Calu3 (cell line): ENCODE data around the gene CMYA5. TPM values are rescaled to one million over a fixed set of nuclear protein-coding genes. Genes with fewer than 3 reads are reported as not detected.
A peak's percentile ranks its signal among the peaks of the same experiment; 100 is the strongest.
"Not testable (repeated sequence)": the region's sequence is repeated elsewhere in the genome, so short reads cannot be mapped to it uniquely, and the experiment has no call there.

Source experiments
- BruUV-seq: library from RNA; stranded (reverse); fragments of 400-500 nt; replicated peaks from 2 replicates; lab custom pipeline; 2021; lab: Mats Ljungman, UMichigan
- CTCF ChIA-PET: fragments of 300-600 bp; sonication (Branson Sonifier 250); formaldehyde crosslinking; loops from one replicate; lab custom pipeline; 2022; ENCODE audit warnings: antibody characterized with exemption; lab: Charles Lee
- DNase-seq: peaks from one replicate; pipeline ENCODE4 v3.0.0; 2022
- H3K27ac Mint-ChIP-seq: one replicate; pipeline ENCODE4 v1.8.0; 2022; ENCODE audit warnings: mixed read lengths; ENCODE audit not compliant: unreplicated experiment
- H3K27me3 Mint-ChIP-seq: one replicate; pipeline ENCODE4 v1.8.0; 2022; ENCODE audit warnings: mixed read lengths; ENCODE audit not compliant: unreplicated experiment
- H3K36me3 Mint-ChIP-seq: one replicate; pipeline ENCODE4 v1.8.0; 2022; ENCODE audit warnings: mild to moderate bottlenecking, moderate library complexity, mixed read lengths; ENCODE audit not compliant: insufficient read depth, unreplicated experiment
- H3K4me1 Mint-ChIP-seq: one replicate; pipeline ENCODE4 v1.8.0; 2022; ENCODE audit warnings: mild to moderate bottlenecking, low read depth, mixed read lengths; ENCODE audit not compliant: unreplicated experiment
- H3K4me3 Mint-ChIP-seq: one replicate; pipeline ENCODE4 v1.8.0; 2022; ENCODE audit warnings: mild to moderate bottlenecking, low read depth, moderate library complexity, mixed read lengths; ENCODE audit not compliant: unreplicated experiment
- H3K9me3 Mint-ChIP-seq: one replicate; pipeline ENCODE4 v1.8.0; 2022; ENCODE audit warnings: low read depth, mixed read lengths; ENCODE audit not compliant: unreplicated experiment
- intact Hi-C: fragments of 100-400 bp; cut with micrococcal nuclease; formaldehyde crosslinking; loops from one replicate; pipeline ENCODE4 v1.10.0; 2022; ENCODE audit not compliant: unreplicated experiment
- total RNA-seq: library from RNA; stranded (reverse); gene quantifications from 2 replicates; pipeline ENCODE4 v1.2.3, GENCODE V29; 2022
- TF ChIP-seq, protein P1 (sequence below): fragments of 200-600 bp; IDR thresholded peaks from one replicate; pipeline ENCODE4 v1.8.0; 2022; ENCODE audit warnings: antibody characterized with exemption; ENCODE audit not compliant: unreplicated experiment

Gene CMYA5
- total RNA-seq, 1 experiment from 2014 or later, result 3.3 TPM

DNA sequence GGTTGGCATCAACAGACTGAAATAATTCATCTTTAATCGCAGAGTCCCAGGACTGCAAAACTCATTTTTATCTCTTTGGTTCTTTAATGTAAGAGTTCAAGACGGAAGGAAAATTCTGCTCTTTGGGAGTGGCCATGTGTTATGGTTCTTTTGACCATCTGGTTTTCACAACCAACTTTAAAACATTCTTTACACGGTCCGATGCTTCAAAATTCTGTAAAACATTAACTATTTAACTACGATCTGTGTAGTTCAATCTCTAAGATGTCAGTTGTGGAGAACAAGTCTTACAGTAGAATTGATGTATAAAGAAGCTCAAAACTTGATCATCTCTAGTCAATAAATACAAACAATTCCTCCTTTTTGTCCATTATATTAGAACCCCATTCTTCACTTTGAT, 83.0 kb downstream of the CMYA5 start:
- DNase-seq, result no peak
- H3K4me3 Mint-ChIP-seq, result no peak overlapping the region
- peaks cover 18% of the 10 kb centered on the region for H3K27me3 Mint-ChIP-seq
- H3K9me3 Mint-ChIP-seq, result peaks cover 3% of the 10 kb centered on the region
- no peaks in the 10 kb centered on the region for H3K36me3 Mint-ChIP-seq
- CTCF ChIA-PET, result interaction anchor here (0.6 to 1.0 kb wide), 3 partner anchors 46 to 202 kb away, joined by 3 to 5 read pairs (median 4); no protein-coding TSS in a partner anchor
- intact Hi-C loops, result loop anchor here (5.0 kb wide), 1 partner anchor 70 kb away; no protein-coding TSS in a partner anchor
- H3K27ac Mint-ChIP-seq, result no peak overlapping the region
- H3K4me1 Mint-ChIP-seq, result no peaks in the 10 kb centered on the region
- BruUV-seq, result no TSS peak
- TF ChIP-seq, protein P1, sequence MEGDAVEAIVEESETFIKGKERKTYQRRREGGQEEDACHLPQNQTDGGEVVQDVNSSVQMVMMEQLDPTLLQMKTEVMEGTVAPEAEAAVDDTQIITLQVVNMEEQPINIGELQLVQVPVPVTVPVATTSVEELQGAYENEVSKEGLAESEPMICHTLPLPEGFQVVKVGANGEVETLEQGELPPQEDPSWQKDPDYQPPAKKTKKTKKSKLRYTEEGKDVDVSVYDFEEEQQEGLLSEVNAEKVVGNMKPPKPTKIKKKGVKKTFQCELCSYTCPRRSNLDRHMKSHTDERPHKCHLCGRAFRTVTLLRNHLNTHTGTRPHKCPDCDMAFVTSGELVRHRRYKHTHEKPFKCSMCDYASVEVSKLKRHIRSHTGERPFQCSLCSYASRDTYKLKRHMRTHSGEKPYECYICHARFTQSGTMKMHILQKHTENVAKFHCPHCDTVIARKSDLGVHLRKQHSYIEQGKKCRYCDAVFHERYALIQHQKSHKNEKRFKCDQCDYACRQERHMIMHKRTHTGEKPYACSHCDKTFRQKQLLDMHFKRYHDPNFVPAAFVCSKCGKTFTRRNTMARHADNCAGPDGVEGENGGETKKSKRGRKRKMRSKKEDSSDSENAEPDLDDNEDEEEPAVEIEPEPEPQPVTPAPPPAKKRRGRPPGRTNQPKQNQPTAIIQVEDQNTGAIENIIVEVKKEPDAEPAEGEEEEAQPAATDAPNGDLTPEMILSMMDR, result no peak

DNA sequence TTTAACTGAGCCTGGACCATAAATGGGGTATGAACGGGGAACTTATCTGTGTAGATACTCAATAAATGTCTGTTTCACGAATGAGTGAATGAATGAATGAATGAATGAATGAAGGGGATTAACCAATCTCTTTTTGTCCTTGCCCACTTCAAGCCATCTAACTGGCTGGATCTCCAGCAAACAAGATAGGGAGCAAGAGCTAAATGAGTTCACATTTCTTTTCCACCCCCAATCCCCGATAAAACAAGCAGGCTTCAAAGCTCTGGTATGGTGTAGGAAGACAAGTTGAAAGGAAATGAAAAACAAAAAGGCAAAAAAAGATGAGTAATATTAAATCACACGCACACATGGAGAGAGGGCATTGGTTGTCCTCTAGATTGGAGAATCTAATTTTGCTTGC, 84.0 kb downstream of the CMYA5 start:
- Mint-ChIP-seq H3K9me3 (peaks cover 3% of the 10 kb centered on the region), H3K36me3 (no peaks in the 10 kb centered on the region), H3K27me3 (peaks cover 8% of the 10 kb centered on the region), H3K27ac (no peak overlapping the region), H3K4me3 (no peak overlapping the region), H3K4me1 (no peaks in the 10 kb centered on the region)
- intact Hi-C loops, result loop anchor here (5.0 kb wide), 1 partner anchor 71 kb away; no protein-coding TSS in a partner anchor
- no peak for DNase-seq
- CTCF ChIA-PET, result interaction anchor here (1.0 to 1.4 kb wide), 3 partner anchors 7 to 71 kb away, joined by 3 to 9 read pairs (median 4); no protein-coding TSS in a partner anchor
- TF ChIP-seq, protein P1, result no peak
- BruUV-seq, result no TSS peak

GRCh38 chr5:79774171-79774854, 84.7 kb downstream of the CMYA5 start:
- TF ChIP-seq, protein P1, result peak; percentile 46
- intact Hi-C loops, result loop anchor here (5.0 kb wide), 1 partner anchor 72 kb away; no protein-coding TSS in a partner anchor
- no peaks in the 10 kb centered on the region for H3K36me3 Mint-ChIP-seq
- H3K27me3 Mint-ChIP-seq, result peaks cover under 1% of the 10 kb centered on the region
- CTCF ChIA-PET, result interaction anchor here (0.6 to 1.4 kb wide), 13 partner anchors 8 to 754 kb away, joined by 3 to 9 read pairs (median 4); partner anchors contain the start of gene CMYA5
- H3K27ac Mint-ChIP-seq, result no peak overlapping the region
- DNase-seq, result peak; percentile 75
- BruUV-seq, result no TSS peak
- H3K4me3 Mint-ChIP-seq, result no peak overlapping the region
- no peaks in the 10 kb centered on the region for H3K9me3 Mint-ChIP-seq
- H3K4me1 Mint-ChIP-seq, result no peaks in the 10 kb centered on the region

GRCh38 chr5:79774855-79775237, 85.2 kb downstream of the CMYA5 start:
- TF ChIP-seq, protein P1, result no peak
- Mint-ChIP-seq H3K36me3 (no peaks in the 10 kb centered on the region), H3K27ac (no peak overlapping the region), H3K4me3 (no peak overlapping the region), H3K27me3 (no peaks in the 10 kb centered on the region), H3K9me3 (no peaks in the 10 kb centered on the region), H3K4me1 (no peaks in the 10 kb centered on the region)
- no TSS peak for BruUV-seq
- intact Hi-C loops, result loop anchor here (5.0 kb wide), 1 partner anchor 73 kb away; no protein-coding TSS in a partner anchor
- CTCF ChIA-PET, result interaction anchor here (0.6 to 1.4 kb wide), 11 partner anchors 9 to 754 kb away, joined by 3 to 9 read pairs (median 4); partner anchors contain the start of gene CMYA5
- no peak for DNase-seq

DNA sequence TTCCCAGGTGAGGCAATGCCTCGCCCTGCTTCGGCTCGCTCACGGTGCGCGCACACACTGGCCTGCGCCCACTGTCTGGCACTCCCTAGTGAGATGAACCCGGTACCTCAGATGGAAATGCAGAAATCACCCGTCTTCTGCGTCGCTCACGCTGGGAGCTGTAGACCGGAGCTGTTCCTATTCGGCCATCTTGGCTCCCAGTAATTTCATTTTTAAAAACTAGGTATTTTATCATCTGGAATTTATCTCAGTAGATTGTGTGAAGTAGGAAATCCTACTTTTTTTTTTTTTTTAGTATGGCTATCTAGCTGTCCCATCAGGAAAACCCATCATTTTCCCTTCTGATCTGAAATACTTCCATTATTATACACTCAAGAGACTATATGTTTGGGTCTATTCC, 95.1 kb downstream of the CMYA5 start:
- CTCF ChIA-PET, result interaction anchor here (0.7 kb wide), 1 partner anchor 10 kb away, joined by 3 read pairs; no protein-coding TSS in a partner anchor

More for the DNA sequence above, 95.1 kb downstream of the CMYA5 start:
- BruUV-seq, H3K27me3 Mint-ChIP-seq, H3K4me1 Mint-ChIP-seq, H3K9me3 Mint-ChIP-seq, DNase-seq, H3K36me3 Mint-ChIP-seq, intact Hi-C loops: not testable (repeated sequence)
- H3K27ac Mint-ChIP-seq, result peak overlapping the region; percentile 35
- peak overlapping the region; percentile 58 for H3K4me3 Mint-ChIP-seq
